Natural killer cell (primary cell): Measurements from ENCODE around the gene SEPTIN3. TPM values are rescaled to one million over a fixed set of nuclear protein-coding genes. Genes with fewer than 3 reads are reported as not detected.

Source experiments
- ATAC-seq, 3 donors: fragments of 150-1000 bp in 2 of 3; fragments of 200-7000 bp in 1 of 3; cut with Tn5 transposase; 1 replicate in 1 of 3; 2 replicates in 2 of 3; pipeline ENCODE4 v1.10.0; 2021; ENCODE audit warnings: mild to moderate bottlenecking in 2 of 3, moderate library complexity in 2 of 3
- DNase-seq, 2 donors: peaks; one replicate each; pipeline versions ENCODE4 v3.0.0 to v3.0.0-alpha.2; 2013 to 2021; ENCODE audit warnings: mixed read lengths in 1 of 2
- H3K27ac ChIP-seq: one replicate; pipeline ENCODE4 v1.5.1; 2013; ENCODE audit warnings: mild to moderate bottlenecking, low read length
- H3K27me3 ChIP-seq: one replicate; pipeline ENCODE4 v1.6.1; 2013; ENCODE audit warnings: low read length; ENCODE audit not compliant: control insufficient read depth, insufficient read depth
- H3K36me3 ChIP-seq: one replicate; pipeline ENCODE4 v1.6.1; 2013; ENCODE audit warnings: low read length; ENCODE audit not compliant: control insufficient read depth, insufficient read depth
- H3K4me1 ChIP-seq: one replicate; pipeline ENCODE4 v1.6.1; 2013; ENCODE audit warnings: low read length; ENCODE audit not compliant: control insufficient read depth, insufficient read depth
- H3K4me3 ChIP-seq: one replicate; pipeline ENCODE4 v1.5.1; 2013; ENCODE audit warnings: low read length
- H3K9me3 ChIP-seq: one replicate; pipeline ENCODE4 v1.6.1; 2013; ENCODE audit warnings: low read length; ENCODE audit not compliant: control insufficient read depth, insufficient read depth
- H3K27ac Mint-ChIP-seq, 2 donors: one replicate each; pipeline ENCODE4 v1.8.0; 2022; ENCODE audit warnings: mild to moderate bottlenecking in 2 of 2, mixed read lengths in 2 of 2, moderate library complexity in 1 of 2
- H3K27me3 Mint-ChIP-seq, 2 donors: one replicate each; pipeline ENCODE4 v1.8.0; 2022; ENCODE audit warnings: low read depth in 2 of 2, mixed read lengths in 2 of 2
- H3K36me3 Mint-ChIP-seq: one replicate; pipeline ENCODE4 v1.8.0; 2022; ENCODE audit warnings: mixed read lengths
- H3K4me1 Mint-ChIP-seq, 2 donors: one replicate each; pipeline ENCODE4 v1.8.0; 2022; ENCODE audit warnings: mixed read lengths in 2 of 2
- H3K4me3 Mint-ChIP-seq: one replicate; pipeline ENCODE4 v1.8.0; 2022; ENCODE audit warnings: mild to moderate bottlenecking, moderate library complexity, mixed read lengths
- H3K9me3 Mint-ChIP-seq, 2 donors: one replicate each; pipeline ENCODE4 v1.8.0; 2022; ENCODE audit warnings: mixed read lengths in 2 of 2
- CTCF ChIP-seq: fragments of 200-600 bp; IDR thresholded peaks from one replicate; pipeline ENCODE4 v1.8.0; 2022; ENCODE audit warnings: antibody characterized with exemption
- WGBS: methylation state at CpG from one replicate; pipeline ENCODE4 v1.1.7; 2013; ENCODE audit warnings: missing lambda C conversion rate; ENCODE audit not compliant: insufficient coverage; 5-methylcytosine and 5-hydroxymethylcytosine counted together
- intact Hi-C: fragments of 100-400 bp; cut with micrococcal nuclease; formaldehyde crosslinking; loops from one replicate; pipeline ENCODE4 v1.14.2; 2022
- total RNA-seq, 4 donors: library from RNA; stranded (reverse); fragments of 120-200 nt in 1 of 4; gene quantifications; one replicate each; pipeline versions ENCODE4 v1.2.3 to v1.2.4, GENCODE V29; 2013 to 2022

SEPTIN3 gene
- total RNA-seq, 3 donors from 2014 or later (not counting 1 experiment from before 2014, with no cell fraction given), result 0.38 TPM; not detected in 2

- Mint-ChIP-seq H3K27me3 (no peaks in the 10 kb centered on the region), H3K27ac (no peak overlapping the region), H3K4me3 (no peak overlapping the region), H3K36me3 (no peaks in the 10 kb centered on the region), H3K4me1 (peaks cover 2% of the 10 kb centered on the region in 2 donors), H3K9me3 (no peaks in the 10 kb centered on the region)
- intact Hi-C loops, result no loop called here
- no peaks in the 10 kb centered on the region for H3K36me3 ChIP-seq
- no peak overlapping the region for H3K4me3 ChIP-seq
- no peaks in the 10 kb centered on the region for H3K9me3 ChIP-seq
- H3K4me1 ChIP-seq, result peaks cover 65% of the 10 kb centered on the region
- TF ChIP-seq CTCF, result no peak
- DNase-seq (no peak), ATAC-seq (no peak)
- H3K27ac ChIP-seq, result peak overlapping the region; percentile 89
- WGBS, result 90% methylated on average over 17 of the region's 17 CpGs
- no peaks in the 10 kb centered on the region for H3K27me3 ChIP-seq
Measured at GRCh38 chr22:41934284-41935014, 34.8 kb upstream of the SEPTIN3 start.

GRCh38 chr22:41935015-41935351 is 34.3 kb upstream of the SEPTIN3 start:
- Mint-ChIP-seq H3K4me3 (no peak overlapping the region), H3K27ac (no peak overlapping the region)
- no peak for ATAC-seq

GRCh38 chr22:41935509-41935908 is 33.7 kb upstream of the SEPTIN3 start:
- no peak overlapping the region for H3K4me3 Mint-ChIP-seq
- peak overlapping the region; percentile 89 for H3K27ac ChIP-seq
- 87% methylated on average over 9 of the region's 9 CpGs for WGBS
- no peaks in the 10 kb centered on the region for H3K27me3 Mint-ChIP-seq
- intact Hi-C loops, result no loop called here
- no peak for DNase-seq
- no peaks in the 10 kb centered on the region for H3K36me3 Mint-ChIP-seq
- H3K4me1 ChIP-seq, result peaks cover 73% of the 10 kb centered on the region
- H3K27me3 ChIP-seq, result no peaks in the 10 kb centered on the region
- no peak for TF ChIP-seq CTCF
- no peaks in the 10 kb centered on the region for H3K36me3 ChIP-seq
- no peak for ATAC-seq
- no peaks in the 10 kb centered on the region for H3K9me3 Mint-ChIP-seq
- H3K4me3 ChIP-seq, result no peak overlapping the region
- H3K27ac Mint-ChIP-seq, result no peak overlapping the region
- peaks cover 4 to 13% of the 10 kb centered on the region in 2 donors for H3K4me1 Mint-ChIP-seq
- H3K9me3 ChIP-seq, result no peaks in the 10 kb centered on the region

More at GRCh38 chr22:41935015-41935351, 34.3 kb upstream of the SEPTIN3 start:
- H3K36me3 ChIP-seq, result no peaks in the 10 kb centered on the region
- H3K27ac ChIP-seq, result peak overlapping the region; percentile 89
- H3K4me3 ChIP-seq, result no peak overlapping the region
- peaks cover 4 to 7% of the 10 kb centered on the region in 2 donors for H3K4me1 Mint-ChIP-seq
- WGBS, result 99% methylated on average over 4 of the region's 4 CpGs
- H3K36me3 Mint-ChIP-seq, result no peaks in the 10 kb centered on the region
- DNase-seq, result no peak
- no peak for TF ChIP-seq CTCF
- no peaks in the 10 kb centered on the region for H3K27me3 ChIP-seq
- H3K9me3 Mint-ChIP-seq, result no peaks in the 10 kb centered on the region
- H3K27me3 Mint-ChIP-seq, result no peaks in the 10 kb centered on the region
- peaks cover 68% of the 10 kb centered on the region for H3K4me1 ChIP-seq
- no peaks in the 10 kb centered on the region for H3K9me3 ChIP-seq
- intact Hi-C loops, result no loop called here

- Mint-ChIP-seq H3K36me3 (no peaks in the 10 kb centered on the region), H3K9me3 (no peaks in the 10 kb centered on the region), H3K4me1 (peaks cover 14 to 23% of the 10 kb centered on the region in 2 donors), H3K4me3 (no peak overlapping the region), H3K27ac (no peak overlapping the region), H3K27me3 (no peaks in the 10 kb centered on the region)
- ATAC-seq, result no peak
- Histone ChIP-seq H3K4me3 (no peak overlapping the region), H3K36me3 (no peaks in the 10 kb centered on the region), H3K4me1 (peaks cover 80% of the 10 kb centered on the region), H3K27me3 (no peaks in the 10 kb centered on the region), H3K9me3 (no peaks in the 10 kb centered on the region), H3K27ac (peak overlapping the region; percentile 70)
- WGBS, result 58% methylated on average over 1 of the region's 2 CpGs
- intact Hi-C loops, result no loop called here
- no peak for DNase-seq
- no peak for TF ChIP-seq CTCF
Measured at GRCh38 chr22:41936894-41937169, 32.4 kb upstream of the SEPTIN3 start.
